ENCODE measurements around the gene ELP4. TPM values are rescaled to one million over a fixed set of nuclear protein-coding genes. Genes with fewer than 3 reads are reported as not detected.

The ELP4 gene
- total RNA-seq, 1 donor from 2014 or later: 15.0 TPM

GRCh38 chr11:31812383-31813381, 303.1 kb downstream of the ELP4 start:
- no peak overlapping the region for H3K27ac Mint-ChIP-seq (ENCODE audit: unreplicated experiment)
- H3K4me1 Mint-ChIP-seq (ENCODE audit: unreplicated experiment): peaks cover 52% of the 10 kb centered on the region
- no peak for TF ChIP-seq CTCF (IDR thresholded peaks at IDR 0.05)
- H3K27me3 Mint-ChIP-seq (ENCODE audit: unreplicated experiment): peaks cover 72% of the 10 kb centered on the region
- peak overlapping the region; percentile 64 for H3K4me3 Mint-ChIP-seq (ENCODE audit: unreplicated experiment)
- DNase-seq (ENCODE audit: extremely low spot score, unreplicated experiment): no peak
- H3K9me3 Mint-ChIP-seq (ENCODE audit: unreplicated experiment): no peaks in the 10 kb centered on the region
- no peaks in the 10 kb centered on the region for H3K36me3 Mint-ChIP-seq (ENCODE audit: unreplicated experiment)

- no peaks in the 10 kb centered on the region for H3K9me3 Mint-ChIP-seq (ENCODE audit: unreplicated experiment)
- TF ChIP-seq CTCF (IDR thresholded peaks at IDR 0.05): no peak
- peaks cover 69% of the 10 kb centered on the region for H3K27me3 Mint-ChIP-seq (ENCODE audit: unreplicated experiment)
- H3K27ac Mint-ChIP-seq (ENCODE audit: unreplicated experiment): no peak overlapping the region
- no peaks in the 10 kb centered on the region for H3K36me3 Mint-ChIP-seq (ENCODE audit: unreplicated experiment)
- peaks cover 52% of the 10 kb centered on the region for H3K4me1 Mint-ChIP-seq (ENCODE audit: unreplicated experiment)
- peak overlapping the region; percentile 38 for H3K4me3 Mint-ChIP-seq (ENCODE audit: unreplicated experiment)
- DNase-seq (ENCODE audit: extremely low spot score, unreplicated experiment): no peak
Measured at GRCh38 chr11:31813391-31814175, 304.0 kb downstream of the ELP4 start.

GRCh38 chr11:31814176-31814868, 304.8 kb downstream of the ELP4 start:
- Mint-ChIP-seq H3K27ac (ENCODE audit: unreplicated experiment) (no peak overlapping the region), H3K9me3 (ENCODE audit: unreplicated experiment) (no peaks in the 10 kb centered on the region), H3K27me3 (ENCODE audit: unreplicated experiment) (peaks cover 66% of the 10 kb centered on the region), H3K4me3 (ENCODE audit: unreplicated experiment) (no peak overlapping the region), H3K36me3 (ENCODE audit: unreplicated experiment) (no peaks in the 10 kb centered on the region), H3K4me1 (ENCODE audit: unreplicated experiment) (peaks cover 51% of the 10 kb centered on the region)
- peak; percentile 81 for DNase-seq (ENCODE audit: extremely low spot score, unreplicated experiment)
- TF ChIP-seq CTCF (IDR thresholded peaks at IDR 0.05): no peak

- peak overlapping the region; percentile 56 for H3K4me3 Mint-ChIP-seq (ENCODE audit: unreplicated experiment)
- no peak for DNase-seq (ENCODE audit: extremely low spot score, unreplicated experiment)
- peaks cover 42% of the 10 kb centered on the region for H3K4me1 Mint-ChIP-seq (ENCODE audit: unreplicated experiment)
- H3K27me3 Mint-ChIP-seq (ENCODE audit: unreplicated experiment): peaks cover 71% of the 10 kb centered on the region
- H3K36me3 Mint-ChIP-seq (ENCODE audit: unreplicated experiment): no peaks in the 10 kb centered on the region
- no peak overlapping the region for H3K27ac Mint-ChIP-seq (ENCODE audit: unreplicated experiment)
- no peak for TF ChIP-seq CTCF (IDR thresholded peaks at IDR 0.05)
- H3K9me3 Mint-ChIP-seq (ENCODE audit: unreplicated experiment): no peaks in the 10 kb centered on the region
Measured at GRCh38 chr11:31815711-31816467, 306.3 kb downstream of the ELP4 start.

Data from osteocyte (in vitro differentiated cells).